Keratinocyte (primary cell): ENCODE results near the gene MTCP1.

ENCODE experiments used
- EZH2 ChIP-seq: IDR thresholded peaks from one replicate; pipeline ENCODE4 v1.6.1; 2012; ENCODE audit warnings: inconsistent platforms, mild to moderate bottlenecking, low read length, moderate library complexity
- TF ChIP-seq, protein P1 (sequence below), 3 experiments: IDR thresholded peaks in 1 of 3; conservative IDR thresholded peaks in 1 of 3; optimal IDR thresholded peaks in 1 of 3; 2 replicates in 2 of 3; 3 replicates in 1 of 3; pipeline versions ENCODE3 to v1.5.1; 2011; ENCODE audit warnings: low read length in 3 of 3, mild to moderate bottlenecking in 3 of 3, moderate library complexity in 2 of 3, control low read depth in 1 of 3, inconsistent platforms in 1 of 3; ENCODE audit not compliant: insufficient read depth in 2 of 3; ENCODE audit errors: extremely low read depth in 1 of 3

DNA sequence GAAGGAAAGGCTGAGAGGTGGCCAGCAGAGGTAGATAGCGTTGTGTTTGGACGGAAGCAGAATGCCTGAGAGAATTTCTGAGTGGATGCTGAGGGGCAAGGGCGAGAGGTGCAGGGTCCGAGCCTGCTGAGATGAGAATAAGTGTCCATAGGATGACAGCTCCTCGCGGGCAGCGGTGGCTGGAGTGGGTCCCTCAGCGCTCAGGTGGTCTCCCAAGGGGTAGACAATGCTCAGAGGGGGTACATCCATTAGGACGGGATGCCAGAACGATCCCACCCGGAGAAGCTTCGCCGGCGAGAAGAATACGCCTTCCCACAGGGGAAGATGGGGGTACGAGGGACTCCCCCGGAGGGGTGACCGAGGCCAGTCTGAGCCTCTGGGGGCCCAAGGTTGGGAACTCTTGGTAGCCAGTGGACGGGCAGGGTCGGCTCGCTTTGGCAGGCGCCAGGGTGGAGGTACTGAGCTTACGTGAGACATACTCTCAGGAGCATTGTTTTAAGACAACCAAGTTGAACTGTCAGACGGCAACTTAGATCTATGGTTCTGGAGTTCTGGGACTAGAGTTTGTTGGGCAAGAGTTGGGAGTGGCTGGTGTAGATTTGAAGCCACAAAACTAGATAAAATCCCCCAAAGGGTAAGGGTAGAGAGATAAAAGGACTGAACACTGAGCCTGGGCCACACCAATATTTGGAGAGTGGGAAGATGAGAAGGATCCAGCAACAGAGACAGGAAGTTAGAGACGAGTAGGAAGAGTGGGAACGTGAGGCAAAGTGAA, 16.2 kb upstream of the MTCP1 start:
- TF ChIP-seq, protein P1, sequence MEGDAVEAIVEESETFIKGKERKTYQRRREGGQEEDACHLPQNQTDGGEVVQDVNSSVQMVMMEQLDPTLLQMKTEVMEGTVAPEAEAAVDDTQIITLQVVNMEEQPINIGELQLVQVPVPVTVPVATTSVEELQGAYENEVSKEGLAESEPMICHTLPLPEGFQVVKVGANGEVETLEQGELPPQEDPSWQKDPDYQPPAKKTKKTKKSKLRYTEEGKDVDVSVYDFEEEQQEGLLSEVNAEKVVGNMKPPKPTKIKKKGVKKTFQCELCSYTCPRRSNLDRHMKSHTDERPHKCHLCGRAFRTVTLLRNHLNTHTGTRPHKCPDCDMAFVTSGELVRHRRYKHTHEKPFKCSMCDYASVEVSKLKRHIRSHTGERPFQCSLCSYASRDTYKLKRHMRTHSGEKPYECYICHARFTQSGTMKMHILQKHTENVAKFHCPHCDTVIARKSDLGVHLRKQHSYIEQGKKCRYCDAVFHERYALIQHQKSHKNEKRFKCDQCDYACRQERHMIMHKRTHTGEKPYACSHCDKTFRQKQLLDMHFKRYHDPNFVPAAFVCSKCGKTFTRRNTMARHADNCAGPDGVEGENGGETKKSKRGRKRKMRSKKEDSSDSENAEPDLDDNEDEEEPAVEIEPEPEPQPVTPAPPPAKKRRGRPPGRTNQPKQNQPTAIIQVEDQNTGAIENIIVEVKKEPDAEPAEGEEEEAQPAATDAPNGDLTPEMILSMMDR (optimal IDR thresholded peaks at IDR 0.05 in 1 of 3, IDR thresholded peaks at IDR 0.05 in 1 of 3, conservative IDR thresholded peaks at IDR 0.05 in 1 of 3; ENCODE audit: extremely low read depth in 1 of 3, insufficient read depth in 2 of 3, low read length in 3 of 3), result no peak
- no peak for TF ChIP-seq EZH2
